ENCODE results near the gene GRID2.
"Not testable (repeated sequence)": the region's sequence is repeated elsewhere in the genome, so short reads cannot be mapped to it uniquely, and the experiment has no call there.

GRID2 gene

DNA sequence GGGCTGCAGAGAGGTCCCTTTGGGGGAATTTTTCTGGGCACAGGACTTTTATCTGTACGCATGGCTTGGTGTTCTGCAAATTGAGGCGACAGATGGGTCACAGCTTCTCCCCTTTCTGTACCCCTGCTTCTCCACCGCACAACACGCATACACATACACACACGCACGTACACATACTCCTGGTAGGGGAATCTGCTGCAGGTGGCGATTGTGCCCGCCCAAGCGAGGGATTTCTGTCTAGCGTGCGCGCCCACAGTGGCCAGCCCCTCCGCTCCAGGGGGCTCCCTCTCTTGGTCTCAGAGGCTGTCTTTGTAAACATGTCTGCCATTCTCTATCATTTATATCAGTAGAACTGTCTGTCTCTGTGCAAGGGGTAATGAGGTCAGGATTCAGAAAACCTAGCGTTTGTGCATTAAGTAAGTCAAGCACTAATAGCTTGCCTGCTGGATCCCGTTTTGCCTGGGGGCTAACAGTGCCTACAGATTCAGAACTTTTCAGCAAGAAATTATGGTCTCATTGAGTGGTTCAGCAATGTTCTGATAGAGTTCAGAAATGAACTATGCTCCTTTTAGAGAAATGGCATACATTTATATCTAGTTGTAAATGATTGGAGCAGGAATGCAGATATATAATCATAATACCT, 2.2 kb downstream of the GRID2 start:
- DNase-seq = peak; percentile 87

DNA sequence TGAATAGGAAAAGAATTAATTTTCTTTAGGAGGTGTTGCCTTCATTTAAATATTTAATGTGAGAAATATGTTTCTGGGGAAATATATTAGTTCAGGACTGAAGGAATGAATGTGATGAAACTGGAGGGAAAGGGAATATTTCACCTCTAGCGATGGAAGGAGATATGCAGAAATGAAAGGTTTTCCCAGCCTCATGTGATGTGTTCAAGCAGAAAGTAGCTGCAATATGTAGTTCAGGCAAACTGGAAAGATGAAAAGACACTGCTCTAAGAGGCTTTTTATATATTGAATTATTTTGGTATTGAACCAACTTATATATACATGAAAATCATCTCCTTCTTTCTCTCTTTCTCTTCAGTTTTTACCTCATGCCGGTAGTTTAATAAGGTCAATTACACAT, 3.4 kb downstream of the GRID2 start:
- DNase-seq = peak; percentile 33

DNA sequence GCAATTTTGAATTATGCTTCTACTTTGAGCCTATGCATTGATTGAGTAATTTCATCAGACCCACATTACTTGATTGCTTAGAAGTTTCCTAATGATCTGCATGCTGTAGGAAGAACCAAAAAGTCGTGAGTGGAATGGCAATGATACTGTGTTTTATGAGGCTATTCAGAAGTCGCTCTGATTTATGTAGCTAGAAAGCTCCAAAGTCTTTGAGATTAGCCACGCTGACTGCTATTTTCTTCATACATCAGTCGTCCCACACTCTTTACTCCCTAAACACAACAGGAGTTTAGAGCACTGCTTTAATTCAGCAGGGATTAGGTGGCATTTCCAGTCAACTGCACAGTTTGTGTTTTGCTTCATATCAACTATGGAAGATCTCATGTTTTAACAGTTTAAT, 4.1 kb downstream of the GRID2 start:
- peak; percentile 43 for DNase-seq

DNA sequence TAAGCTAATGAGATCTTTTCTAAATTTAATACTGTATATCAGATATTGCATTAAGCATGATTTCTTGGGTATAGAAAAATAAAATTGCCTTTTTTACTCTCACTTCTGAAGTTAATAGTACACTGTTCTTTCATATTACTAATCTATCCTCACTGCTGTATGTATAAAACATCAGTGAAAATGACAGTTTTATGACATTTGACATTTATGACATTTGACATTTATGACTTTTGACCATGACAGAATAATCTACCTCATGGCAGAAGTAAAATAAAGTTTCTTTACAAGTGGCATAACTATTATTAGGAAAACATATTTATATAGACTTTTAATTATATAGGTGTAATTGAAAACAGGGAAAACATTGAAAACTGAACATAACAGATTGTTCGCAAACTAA, 13.3 kb downstream of the GRID2 start:
- no peak for DNase-seq

DNA sequence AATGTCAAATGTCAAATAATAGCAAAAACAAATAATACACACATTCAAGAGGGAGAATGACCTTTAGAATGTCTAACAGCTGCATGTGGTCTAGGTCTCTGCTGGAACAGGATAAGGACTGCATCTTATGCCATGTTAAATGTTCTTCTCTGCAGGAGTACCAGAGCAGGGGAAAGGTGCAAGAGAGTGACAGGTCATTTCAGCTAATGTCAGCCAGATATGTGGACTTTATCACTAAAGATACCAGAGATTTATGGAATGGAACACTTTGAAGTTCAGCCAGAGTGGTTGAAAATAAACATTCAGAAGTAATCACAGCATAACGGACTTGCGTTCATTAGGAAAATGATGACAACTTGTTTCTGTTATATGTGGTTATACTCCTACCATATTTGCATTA, 24.3 kb downstream of the GRID2 start:
- DNase-seq = no peak

DNA sequence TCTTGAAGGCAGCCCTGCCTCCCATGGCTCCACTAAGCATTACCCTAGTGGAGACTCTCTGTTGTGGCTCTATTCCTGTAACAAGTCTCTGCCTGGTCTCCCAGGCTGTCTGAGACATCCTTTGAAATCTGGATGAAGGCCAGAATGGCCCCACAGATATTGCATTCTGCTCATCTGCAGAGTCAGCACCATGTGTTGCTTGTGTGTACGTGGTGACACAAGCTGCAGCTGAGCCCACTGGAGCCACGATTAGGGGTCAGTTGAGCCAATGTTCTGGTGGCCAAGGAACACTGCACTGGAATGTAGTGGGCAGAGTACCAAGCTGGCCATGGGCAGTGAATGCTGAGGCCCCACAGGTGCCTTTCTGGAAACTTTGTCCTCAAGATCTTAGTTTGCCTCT, 29.2 kb downstream of the GRID2 start:
- no peak for DNase-seq

DNA sequence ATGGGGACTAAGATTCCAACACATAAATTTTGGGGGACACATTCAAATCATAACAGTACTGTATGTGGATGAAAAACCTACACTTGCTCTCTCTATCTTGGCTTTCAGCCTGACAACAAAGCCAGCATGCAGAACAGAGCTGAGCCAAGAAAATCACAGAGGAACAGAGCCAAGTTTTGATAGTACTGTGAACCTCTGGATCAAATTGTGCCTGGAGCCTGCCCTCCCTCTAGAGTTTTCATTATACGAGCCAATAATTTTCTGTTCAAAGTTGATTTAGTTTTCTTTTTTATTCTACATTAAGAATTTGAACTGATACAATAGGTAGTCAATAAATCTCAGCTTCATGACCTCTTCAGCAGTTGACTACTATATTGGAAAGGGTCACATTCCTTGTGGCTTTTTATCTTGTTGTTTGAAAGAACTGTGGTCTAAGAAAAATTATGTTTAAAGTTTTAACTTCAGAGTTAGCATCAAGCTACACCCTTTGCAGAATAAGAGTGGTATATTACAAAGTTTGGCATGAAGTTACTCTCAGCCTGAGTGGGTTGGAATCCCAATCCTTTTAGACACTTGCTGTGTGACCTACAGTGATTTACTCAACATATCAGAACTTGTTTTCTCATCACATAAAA, 31.1 kb downstream of the GRID2 start:
- no peak for DNase-seq

DNA sequence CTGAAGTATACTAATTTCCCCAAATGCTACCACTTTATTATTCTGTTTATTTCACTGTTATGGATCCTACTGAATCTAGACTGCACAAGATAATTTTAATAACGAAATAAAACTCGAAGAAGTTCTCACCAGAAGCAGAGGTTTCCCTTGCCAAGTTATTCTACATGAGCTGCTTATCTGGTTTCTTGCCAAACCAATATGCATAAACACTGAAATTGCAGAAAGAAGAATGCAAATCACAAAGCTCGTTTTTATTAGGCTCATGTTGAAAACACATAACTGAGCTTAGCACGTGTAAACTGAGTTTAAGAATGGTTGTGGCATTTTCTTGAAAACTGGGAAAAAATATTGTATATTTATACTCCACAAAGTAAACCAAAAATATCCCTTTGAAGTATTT, 35.9 kb downstream of the GRID2 start:
- no peak for DNase-seq

DNA sequence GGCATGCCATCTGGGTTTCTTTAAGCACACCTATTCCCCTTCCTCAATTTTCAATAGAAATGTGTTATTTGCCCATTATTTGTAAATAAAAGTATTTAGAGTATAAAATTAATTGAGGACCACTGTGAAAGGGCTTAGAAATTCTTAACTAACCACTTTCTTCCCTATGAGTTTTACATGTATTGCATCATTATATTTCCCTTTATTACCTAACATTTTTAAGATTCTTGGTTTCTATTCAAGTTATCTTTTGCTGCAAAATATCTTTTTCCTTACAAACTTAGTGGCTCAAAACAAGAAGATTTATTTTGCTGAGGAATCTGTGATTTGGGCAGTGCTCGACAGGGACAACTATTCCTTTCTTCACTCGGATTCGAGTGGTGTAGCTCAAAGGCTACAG, 40.5 kb downstream of the GRID2 start:
- DNase-seq = no peak

DNA sequence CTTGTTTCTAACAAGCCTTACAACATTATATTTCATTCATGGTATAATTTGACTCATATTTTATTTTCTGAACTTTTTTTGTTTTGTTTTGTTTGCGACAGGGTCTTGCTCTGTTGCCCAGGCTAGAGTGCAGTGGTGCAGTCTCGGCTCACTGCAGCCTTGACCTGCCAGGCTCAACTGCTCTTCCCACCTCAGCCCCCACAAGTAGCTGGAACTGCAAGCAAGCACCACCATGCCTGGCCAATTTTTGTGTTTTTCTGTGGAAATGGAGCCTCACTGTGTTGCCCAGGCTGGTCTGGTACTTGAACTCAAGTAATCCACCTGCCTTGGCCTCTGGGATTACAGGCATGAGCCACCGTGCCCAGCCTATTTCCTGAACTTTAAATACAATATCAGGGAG, 42.5 kb downstream of the GRID2 start:
- no peak for DNase-seq

DNA sequence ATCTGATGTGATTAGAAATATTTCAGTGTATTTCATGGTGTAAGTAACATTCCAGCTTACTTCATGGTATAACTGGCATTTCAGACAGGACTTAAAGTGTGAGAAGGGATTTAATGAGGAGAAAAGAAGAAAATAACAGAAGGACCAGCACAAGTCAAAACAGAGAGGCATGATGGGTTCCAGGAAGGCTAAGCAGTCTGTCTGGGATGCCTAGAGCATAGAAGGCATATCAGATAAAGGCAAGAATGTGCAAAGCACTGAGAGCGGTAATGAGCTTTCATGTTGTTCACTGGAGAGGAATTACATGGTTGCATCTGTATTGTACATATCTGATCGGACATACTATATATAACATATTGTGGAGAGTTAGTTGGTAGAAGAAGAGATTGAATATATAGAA, 54.2 kb downstream of the GRID2 start:
- DNase-seq = no peak

DNA sequence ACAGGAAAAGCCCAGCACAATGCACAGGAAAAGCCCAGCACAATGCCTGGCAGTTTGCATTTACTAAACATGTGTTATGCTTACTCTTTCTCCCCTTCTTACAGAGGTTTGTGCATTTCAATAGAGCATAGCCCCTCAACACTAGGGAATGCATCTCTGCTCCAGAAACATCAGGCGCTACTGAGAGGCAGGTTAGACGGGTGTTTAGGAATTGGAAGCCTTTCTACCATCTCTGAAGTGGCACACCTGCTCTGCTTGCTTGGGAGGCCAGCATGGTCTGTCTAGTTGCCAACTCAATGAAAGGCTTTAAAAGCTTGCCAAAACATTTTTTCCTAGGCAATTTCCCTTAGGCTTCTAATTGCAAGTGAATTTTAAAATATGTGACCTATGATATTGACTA, 55.7 kb downstream of the GRID2 start:
- peak; percentile 46 for DNase-seq

DNA sequence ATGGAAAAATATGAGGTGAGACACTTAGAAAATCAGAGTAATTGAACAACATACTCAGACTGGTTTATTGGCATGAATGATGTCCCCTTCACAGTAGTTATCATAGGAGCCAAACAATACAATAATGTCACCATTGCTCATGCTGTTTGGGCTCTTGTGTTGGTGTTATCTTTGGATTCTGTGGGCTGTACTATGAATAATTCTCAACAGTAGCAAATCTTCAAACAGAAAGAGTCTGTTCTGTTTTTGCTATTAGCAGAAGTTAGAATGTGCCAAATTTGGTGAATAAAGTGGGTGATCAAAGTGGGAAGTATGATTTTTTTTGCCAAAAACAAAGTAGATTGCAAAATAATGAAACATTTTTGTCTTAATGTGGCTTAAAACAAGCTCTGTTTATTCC, 58.3 kb downstream of the GRID2 start:
- DNase-seq = no peak

DNA sequence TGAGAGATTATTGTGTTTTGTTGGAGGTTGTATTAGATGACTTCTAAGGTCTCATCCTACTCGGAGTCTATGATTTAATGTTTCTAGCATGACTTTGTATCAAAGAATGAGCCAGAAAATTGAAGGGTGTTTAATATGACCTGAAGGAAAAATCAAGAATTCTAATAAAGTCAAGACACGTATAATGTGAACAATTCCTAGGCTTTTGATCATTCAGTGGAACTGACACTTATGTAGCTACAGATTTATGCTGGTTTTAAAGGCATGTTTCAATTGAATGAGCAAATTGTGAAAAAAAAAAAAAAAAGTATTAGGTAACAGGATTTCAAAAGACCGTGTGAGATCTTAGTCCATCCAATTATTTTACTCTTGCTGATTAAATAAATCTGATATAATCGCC, 64.9 kb downstream of the GRID2 start:
- DNase-seq = no peak

DNA sequence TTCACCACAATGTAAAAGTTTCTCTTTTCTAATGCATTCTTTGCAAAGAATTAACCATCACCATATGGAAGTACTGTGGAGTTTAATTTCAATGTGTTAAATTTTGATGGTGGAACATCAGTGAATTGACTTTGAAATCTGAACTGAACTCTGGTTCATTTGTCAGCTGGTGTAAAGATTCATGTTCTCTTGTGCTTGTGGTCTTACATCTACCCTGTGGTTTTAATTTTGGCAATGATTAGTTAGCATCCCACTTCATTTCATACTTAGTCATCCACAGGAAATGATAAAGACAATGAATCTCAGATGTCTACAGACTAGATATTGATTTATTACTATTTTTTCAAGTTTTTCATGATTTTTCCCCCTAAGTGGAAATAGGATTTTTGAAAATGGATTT, 77.8 kb downstream of the GRID2 start:
- DNase-seq = no peak

DNA sequence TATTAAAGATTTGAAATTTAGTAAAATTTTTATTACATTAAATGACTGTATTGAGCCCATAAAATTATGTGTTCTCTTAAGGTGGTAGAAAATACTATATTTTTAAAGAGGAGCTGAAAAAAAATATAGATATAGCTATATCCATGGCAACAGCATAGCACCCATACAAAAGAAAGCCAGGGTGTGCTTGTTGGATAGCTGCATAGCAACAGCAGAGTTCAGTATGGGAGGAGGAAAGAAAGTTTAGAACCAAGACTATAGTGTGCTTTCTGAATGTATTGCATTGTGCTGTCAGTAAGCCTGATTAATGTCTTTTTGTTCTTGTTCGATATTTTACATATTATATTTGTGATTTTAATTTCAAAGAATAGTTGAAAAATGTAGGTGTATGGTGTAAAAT, 78.4 kb downstream of the GRID2 start:
- DNase-seq = no peak

DNA sequence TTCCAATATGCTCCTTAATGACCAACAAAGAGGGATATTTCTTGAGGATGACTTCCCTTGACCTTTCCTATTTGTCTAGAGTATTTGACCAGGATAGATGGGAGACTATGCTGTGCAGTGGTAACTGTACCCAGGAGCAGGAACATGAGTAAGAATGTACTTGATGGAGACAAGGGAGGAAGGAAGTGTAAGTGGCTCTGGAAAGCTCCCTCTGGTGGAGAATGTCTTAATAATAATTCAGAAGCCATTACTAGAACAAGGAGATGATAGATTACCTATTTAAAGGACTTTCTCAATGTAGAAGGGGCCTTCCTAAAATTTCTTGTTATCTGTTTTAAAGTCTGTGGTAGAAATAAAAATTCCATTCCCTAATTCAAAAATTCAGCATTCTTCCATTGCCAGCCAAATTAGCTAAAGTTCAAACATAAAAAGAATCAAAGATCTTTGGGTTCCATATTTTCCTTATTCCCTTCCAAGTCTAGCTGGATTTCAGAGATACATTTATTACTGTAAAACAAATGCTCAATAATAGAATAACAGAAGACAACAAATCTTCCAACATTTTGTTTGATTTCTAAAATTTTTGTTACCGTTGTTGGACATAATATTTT, 83.8 kb downstream of the GRID2 start:
- peak; percentile 40 for DNase-seq

DNA sequence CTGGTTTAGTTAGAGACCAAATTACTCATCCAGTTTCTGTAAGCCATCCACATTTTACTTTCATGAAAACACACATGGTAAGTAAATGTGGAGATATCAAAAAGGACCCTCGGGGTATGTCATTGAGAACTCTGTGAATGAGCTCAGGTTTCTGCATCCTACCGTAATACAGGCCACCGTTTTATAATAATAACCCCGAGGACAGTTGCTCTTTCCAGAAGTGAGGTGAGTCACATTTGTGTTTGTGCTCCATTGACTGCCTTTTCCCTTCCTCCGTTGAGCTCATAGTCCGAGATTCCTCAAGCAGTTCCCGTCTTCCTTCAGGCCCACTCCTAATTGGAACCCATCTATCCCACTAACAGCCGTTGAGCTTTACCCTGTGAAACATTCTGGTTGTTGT, 95.3 kb downstream of the GRID2 start:
- no peak for DNase-seq

DNA sequence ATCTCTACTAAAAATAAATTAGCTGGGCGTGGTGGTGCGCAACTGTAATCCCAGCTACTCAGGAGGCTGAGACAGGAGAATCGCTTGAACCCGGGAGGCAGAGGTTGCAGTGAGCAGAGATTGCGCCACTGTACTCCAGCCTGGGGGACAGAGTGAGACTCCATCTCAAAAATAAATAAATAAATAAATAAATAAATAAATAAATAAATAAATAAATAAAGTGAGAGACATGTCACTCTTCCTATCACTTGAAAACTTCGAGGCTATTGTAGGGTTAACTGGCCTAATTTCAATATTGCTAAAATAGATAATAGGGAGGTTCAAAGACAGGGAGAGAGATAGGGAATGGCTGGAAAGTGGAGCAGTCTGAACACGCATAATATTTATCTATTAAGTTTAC, 99.8 kb downstream of the GRID2 start:
- not testable (repeated sequence) for DNase-seq

DNA sequence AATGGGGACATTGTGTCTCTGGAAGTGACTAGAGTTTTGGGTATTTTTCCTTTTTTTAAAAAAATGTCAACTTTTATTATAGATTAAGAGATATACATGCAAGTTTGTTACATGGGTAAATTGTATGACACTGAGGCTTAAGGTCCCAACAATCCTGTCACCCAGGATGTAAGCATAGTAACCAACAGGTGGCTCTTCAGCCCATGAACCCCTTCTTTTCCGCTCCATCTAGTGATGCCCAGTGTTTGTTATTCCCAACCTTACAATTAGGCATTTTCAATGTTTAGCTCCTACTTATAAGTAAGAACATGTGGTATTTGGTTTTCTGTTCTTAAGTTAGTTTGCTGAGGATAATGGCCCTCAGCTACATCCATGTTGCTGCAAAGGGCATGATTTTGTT, 102.7 kb downstream of the GRID2 start:
- no peak for DNase-seq

DNA sequence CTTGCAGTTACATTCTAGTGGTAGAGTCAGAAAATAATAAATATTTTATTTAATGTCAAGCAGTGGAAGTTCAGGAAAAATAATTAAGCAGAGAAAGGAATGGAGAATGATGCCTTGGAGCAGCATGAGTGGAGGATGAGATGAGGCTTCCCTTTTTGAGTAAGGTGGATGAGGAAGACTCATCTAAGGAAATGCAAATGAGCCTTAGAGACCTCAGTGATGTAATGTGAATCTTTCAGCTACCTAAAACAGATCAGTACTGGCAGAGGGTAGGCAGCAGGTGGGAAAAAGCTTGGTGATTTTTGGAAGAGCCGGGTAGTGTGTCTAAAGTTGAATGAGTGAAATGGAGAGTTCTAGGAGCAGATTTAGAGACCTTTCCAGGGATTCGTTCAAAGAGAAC, 118.2 kb downstream of the GRID2 start:
- DNase-seq = no peak

DNA sequence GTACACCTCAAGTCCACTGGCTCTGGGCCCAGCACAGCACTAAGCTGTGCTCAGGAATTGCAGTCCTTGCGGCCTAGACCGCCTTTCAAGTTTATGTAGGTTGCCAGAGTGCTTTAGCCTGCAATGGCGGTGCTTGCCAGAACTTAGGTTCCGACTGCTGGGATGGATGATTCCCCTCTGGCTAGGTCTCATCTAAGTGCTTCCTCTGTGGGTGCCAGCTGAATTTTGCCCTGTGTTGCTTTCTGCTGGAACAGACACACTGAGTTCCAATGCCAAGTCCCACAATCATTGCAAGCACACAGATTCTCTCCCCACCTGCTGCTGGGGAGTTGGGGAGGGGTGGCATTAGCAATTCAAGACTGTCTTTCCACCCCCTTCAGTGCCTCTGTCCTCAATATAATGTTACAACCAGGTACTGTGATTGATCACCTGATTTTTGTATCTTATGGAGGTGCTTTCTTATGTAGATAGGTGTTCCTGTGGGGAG, 129.5 kb downstream of the GRID2 start:
- DNase-seq = no peak

DNA sequence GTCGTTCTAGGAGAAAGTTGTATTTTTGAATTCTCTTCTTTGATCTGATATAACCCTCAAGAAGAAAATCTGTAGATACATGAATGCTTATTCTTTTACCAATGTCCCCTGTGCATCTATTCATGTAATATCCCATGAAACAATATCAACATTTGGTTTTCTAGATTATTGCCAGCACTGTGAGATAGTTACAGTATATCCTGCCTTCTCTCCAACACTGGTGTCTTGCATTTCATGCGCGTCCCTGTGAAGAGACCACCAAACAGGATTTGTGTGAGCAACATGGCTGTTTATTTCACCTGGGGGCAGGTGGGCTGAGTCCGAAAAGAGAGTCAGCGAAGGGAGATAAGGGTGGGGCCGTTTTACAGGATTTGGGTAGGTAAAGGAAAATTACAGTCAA, 135.0 kb downstream of the GRID2 start:
- not testable (repeated sequence) for DNase-seq

DNA sequence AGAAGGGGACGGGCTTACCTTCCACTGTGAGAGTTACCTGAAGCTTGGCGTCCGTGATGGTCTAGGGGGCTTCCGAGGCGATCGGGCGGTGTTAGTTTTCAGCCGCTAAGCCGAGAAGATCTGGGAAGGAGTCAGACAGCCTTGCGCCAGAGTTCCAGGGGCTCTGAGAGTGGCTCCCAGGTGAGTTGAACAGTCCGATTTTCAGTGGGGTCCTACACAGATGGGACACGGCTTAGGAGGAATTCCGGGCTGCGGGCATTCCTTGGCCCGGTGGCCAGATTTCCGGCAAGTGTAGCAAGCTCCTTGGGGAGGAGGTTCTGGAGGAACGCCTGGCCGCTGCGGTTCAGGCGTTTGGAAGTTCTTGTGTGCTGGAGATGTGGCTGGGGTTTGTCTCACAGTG, 138.4 kb downstream of the GRID2 start:
- not testable (repeated sequence) for DNase-seq
